ENCODE data around the gene CDS2. TPM values are rescaled to one million over a fixed set of nuclear protein-coding genes. Genes with fewer than 3 reads are reported as not detected.

The CDS2 gene
- total and polyA plus RNA-seq, 2 experiments from 2014 or later, result 16.8 to 40.8 TPM

DNA sequence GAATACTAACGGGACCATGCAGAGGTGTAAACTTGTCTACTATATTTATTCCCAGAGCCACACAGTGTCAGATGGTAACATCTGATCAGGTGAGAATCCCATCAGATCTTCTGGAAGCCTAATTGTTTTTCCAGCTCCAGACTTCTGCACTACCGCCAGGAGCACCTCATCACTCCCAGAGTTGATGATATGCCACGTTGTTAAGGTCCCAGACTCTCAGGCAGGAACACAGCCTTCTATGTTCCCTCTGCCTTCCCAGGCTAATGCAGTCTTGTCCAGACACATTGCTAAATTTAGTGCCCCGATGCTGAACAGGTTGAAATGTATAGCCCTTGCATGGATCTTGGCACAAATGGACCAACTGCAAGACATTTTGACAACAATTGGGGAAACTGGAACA, 103.7 kb downstream of the CDS2 start:
- Mint-ChIP-seq H3K9me3 (no peaks in the 10 kb centered on the region), H3K27me3 (ENCODE audit: insufficient read depth, low read depth, poor library complexity) (no peaks in the 10 kb centered on the region), H3K27ac (no peak overlapping the region), H3K36me3 (ENCODE audit: low read depth) (no peaks in the 10 kb centered on the region), H3K4me3 (no peak overlapping the region), H3K4me1 (peaks cover 3% of the 10 kb centered on the region; the same call in 2 of the 3 replicates)
- Histone ChIP-seq H4K20me1 (replicated peaks; ENCODE audit: insufficient read depth) (no peaks in the 10 kb centered on the region), H3K4me3 (no peak overlapping the region), H3K27ac (ENCODE audit: low read depth) (no peak overlapping the region), H3K36me3 (ENCODE audit: insufficient read depth) (no peaks in the 10 kb centered on the region), H2AFZ (peak overlapping the region; percentile 28; the same call in 1 of the 2 replicates), H3K9me2 (ENCODE audit: insufficient read depth) (peaks cover 4% of the 10 kb centered on the region; the same call in 1 of the 2 replicates), H3K4me2 (no peak overlapping the region), H3F3A (replicated peaks; ENCODE audit: low read depth) (no peaks in the 10 kb centered on the region), H3K27me3 (ENCODE audit: insufficient read depth) (no peaks in the 10 kb centered on the region), H3K79me2 (replicated peaks; ENCODE audit: insufficient read depth) (no peaks in the 10 kb centered on the region), H3K4me1 (ENCODE audit: insufficient read depth) (peaks cover 3% of the 10 kb centered on the region; the same call in 1 of the 2 replicates)
- ATAC-seq (no peak), DNase-seq (ENCODE audit: low spot score) (no peak)
- no peak for TF ChIP-seq NANOG (IDR thresholded peaks at IDR 0.05; ENCODE audit: borderline replicate concordance)
- no peak for TF ChIP-seq STAT1 (IDR thresholded peaks at IDR 0.05; ENCODE audit: unreplicated experiment)
- TF ChIP-seq, protein P1, sequence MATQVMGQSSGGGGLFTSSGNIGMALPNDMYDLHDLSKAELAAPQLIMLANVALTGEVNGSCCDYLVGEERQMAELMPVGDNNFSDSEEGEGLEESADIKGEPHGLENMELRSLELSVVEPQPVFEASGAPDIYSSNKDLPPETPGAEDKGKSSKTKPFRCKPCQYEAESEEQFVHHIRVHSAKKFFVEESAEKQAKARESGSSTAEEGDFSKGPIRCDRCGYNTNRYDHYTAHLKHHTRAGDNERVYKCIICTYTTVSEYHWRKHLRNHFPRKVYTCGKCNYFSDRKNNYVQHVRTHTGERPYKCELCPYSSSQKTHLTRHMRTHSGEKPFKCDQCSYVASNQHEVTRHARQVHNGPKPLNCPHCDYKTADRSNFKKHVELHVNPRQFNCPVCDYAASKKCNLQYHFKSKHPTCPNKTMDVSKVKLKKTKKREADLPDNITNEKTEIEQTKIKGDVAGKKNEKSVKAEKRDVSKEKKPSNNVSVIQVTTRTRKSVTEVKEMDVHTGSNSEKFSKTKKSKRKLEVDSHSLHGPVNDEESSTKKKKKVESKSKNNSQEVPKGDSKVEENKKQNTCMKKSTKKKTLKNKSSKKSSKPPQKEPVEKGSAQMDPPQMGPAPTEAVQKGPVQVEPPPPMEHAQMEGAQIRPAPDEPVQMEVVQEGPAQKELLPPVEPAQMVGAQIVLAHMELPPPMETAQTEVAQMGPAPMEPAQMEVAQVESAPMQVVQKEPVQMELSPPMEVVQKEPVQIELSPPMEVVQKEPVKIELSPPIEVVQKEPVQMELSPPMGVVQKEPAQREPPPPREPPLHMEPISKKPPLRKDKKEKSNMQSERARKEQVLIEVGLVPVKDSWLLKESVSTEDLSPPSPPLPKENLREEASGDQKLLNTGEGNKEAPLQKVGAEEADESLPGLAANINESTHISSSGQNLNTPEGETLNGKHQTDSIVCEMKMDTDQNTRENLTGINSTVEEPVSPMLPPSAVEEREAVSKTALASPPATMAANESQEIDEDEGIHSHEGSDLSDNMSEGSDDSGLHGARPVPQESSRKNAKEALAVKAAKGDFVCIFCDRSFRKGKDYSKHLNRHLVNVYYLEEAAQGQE (IDR thresholded peaks at IDR 0.05; ENCODE audit: unreplicated experiment), result no peak
- no peak for TF ChIP-seq EZH2phosphoT487 (IDR thresholded peaks at IDR 0.05; ENCODE audit: unreplicated experiment)
- no peak for TF ChIP-seq EZH2 (IDR thresholded peaks at IDR 0.05; ENCODE audit: low read depth, unreplicated experiment)
- no peak for TF ChIP-seq CREB1 (CRISPR knock-in tag; IDR thresholded peaks at IDR 0.05; ENCODE audit: low read depth)
- TF ChIP-seq, protein P2, sequence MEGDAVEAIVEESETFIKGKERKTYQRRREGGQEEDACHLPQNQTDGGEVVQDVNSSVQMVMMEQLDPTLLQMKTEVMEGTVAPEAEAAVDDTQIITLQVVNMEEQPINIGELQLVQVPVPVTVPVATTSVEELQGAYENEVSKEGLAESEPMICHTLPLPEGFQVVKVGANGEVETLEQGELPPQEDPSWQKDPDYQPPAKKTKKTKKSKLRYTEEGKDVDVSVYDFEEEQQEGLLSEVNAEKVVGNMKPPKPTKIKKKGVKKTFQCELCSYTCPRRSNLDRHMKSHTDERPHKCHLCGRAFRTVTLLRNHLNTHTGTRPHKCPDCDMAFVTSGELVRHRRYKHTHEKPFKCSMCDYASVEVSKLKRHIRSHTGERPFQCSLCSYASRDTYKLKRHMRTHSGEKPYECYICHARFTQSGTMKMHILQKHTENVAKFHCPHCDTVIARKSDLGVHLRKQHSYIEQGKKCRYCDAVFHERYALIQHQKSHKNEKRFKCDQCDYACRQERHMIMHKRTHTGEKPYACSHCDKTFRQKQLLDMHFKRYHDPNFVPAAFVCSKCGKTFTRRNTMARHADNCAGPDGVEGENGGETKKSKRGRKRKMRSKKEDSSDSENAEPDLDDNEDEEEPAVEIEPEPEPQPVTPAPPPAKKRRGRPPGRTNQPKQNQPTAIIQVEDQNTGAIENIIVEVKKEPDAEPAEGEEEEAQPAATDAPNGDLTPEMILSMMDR (conservative IDR thresholded peaks at IDR 0.05; ENCODE audit: low read depth in 2 of 2), result no peak
- TF ChIP-seq JUNB (IDR thresholded peaks at IDR 0.05; ENCODE audit: unreplicated experiment), result no peak
- no peak for TF ChIP-seq ZNF114 (CRISPR knock-in tag; IDR thresholded peaks at IDR 0.05)
- no peak for TF ChIP-seq POLR2AphosphoS5 (IDR thresholded peaks at IDR 0.05; ENCODE audit: low read depth)
- TF ChIP-seq, protein P3, sequence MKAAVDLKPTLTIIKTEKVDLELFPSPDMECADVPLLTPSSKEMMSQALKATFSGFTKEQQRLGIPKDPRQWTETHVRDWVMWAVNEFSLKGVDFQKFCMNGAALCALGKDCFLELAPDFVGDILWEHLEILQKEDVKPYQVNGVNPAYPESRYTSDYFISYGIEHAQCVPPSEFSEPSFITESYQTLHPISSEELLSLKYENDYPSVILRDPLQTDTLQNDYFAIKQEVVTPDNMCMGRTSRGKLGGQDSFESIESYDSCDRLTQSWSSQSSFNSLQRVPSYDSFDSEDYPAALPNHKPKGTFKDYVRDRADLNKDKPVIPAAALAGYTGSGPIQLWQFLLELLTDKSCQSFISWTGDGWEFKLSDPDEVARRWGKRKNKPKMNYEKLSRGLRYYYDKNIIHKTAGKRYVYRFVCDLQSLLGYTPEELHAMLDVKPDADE (IDR thresholded peaks at IDR 0.05), result no peak
